Coronary artery (tissue), 2 donors: ENCODE data around the gene TAF4B.

Source experiments
- DNase-seq: peaks from one replicate; pipeline ENCODE4 v3.0.0-alpha.2; 2017; ENCODE audit warnings: low spot score
- H3K27ac ChIP-seq, 2 donors: fragments of 200-600 bp; sonication (generic); one replicate each; pipeline ENCODE4 v1.5.1; 2016 to 2019
- H3K4me3 ChIP-seq: fragments of 200-600 bp; sonication (generic); 2 replicates; pipeline ENCODE4 v1.5.1; 2016; ENCODE audit warnings: mild to moderate bottlenecking, moderate library complexity
- CTCF ChIP-seq: fragments of 200-600 bp; sonication (generic); IDR thresholded peaks from one replicate; pipeline ENCODE4 v1.5.1; 2019; ENCODE audit warnings: antibody characterized with exemption

The TAF4B gene

GRCh38 chr18:26422472-26423162 is 196.4 kb downstream of the TAF4B start:
- no peak for TF ChIP-seq CTCF
- no peak overlapping the region for H3K27ac ChIP-seq
- no peak for DNase-seq

GRCh38 chr18:26424428-26425147 is 198.3 kb downstream of the TAF4B start:
- Histone ChIP-seq H3K4me3 (no peak overlapping the region), H3K27ac (no peak overlapping the region)
- DNase-seq: no peak
- no peak for TF ChIP-seq CTCF

More at GRCh38 chr18:26422472-26423162, 196.4 kb downstream of the TAF4B start:
- H3K4me3 ChIP-seq: no peak overlapping the region

- TF ChIP-seq CTCF: no peak
- Histone ChIP-seq H3K27ac (no peak overlapping the region), H3K4me3 (no peak overlapping the region)
- DNase-seq: no peak
Measured at GRCh38 chr18:26425148-26425531, 198.9 kb downstream of the TAF4B start.

- Histone ChIP-seq H3K27ac (no peak overlapping the region), H3K4me3 (no peak overlapping the region)
- DNase-seq: no peak
- TF ChIP-seq CTCF: no peak
Measured at GRCh38 chr18:26429535-26430226, 203.4 kb downstream of the TAF4B start.

GRCh38 chr18:26432651-26433424 is 206.6 kb downstream of the TAF4B start:
- Histone ChIP-seq H3K27ac (no peak overlapping the region), H3K4me3 (no peak overlapping the region)
- no peak for DNase-seq
- no peak for TF ChIP-seq CTCF

GRCh38 chr18:26434887-26435286 is 208.6 kb downstream of the TAF4B start:
- H3K4me3 ChIP-seq: no peak overlapping the region
- H3K27ac ChIP-seq: no peak overlapping the region
- no peak for DNase-seq
- TF ChIP-seq CTCF: no peak
